Activated CD4-positive, alpha-beta T cell treated with anti-CD3 and anti-CD28 coated beads for 36 hours (primary cell): ENCODE results near the gene HOXC9. TPM values are rescaled to one million over a fixed set of nuclear protein-coding genes. Genes with fewer than 3 reads are reported as not detected.
"Not testable (repeated sequence)": the region's sequence is repeated elsewhere in the genome, so short reads cannot be mapped to it uniquely, and the experiment has no call there.

Source experiments
- ATAC-seq: fragments of 200-7000 bp; cut with Tn5 transposase; one replicate; pipeline ENCODE4 v1.10.0; 2021; ENCODE audit warnings: mild to moderate bottlenecking, moderate library complexity
- CTCF ChIA-PET: fragments of 350-600 bp; sonication (Branson Sonifier 250); formaldehyde crosslinking; loops from one replicate; lab custom pipeline; 2021; ENCODE audit warnings: antibody characterized with exemption; lab: Charles Lee
- POLR2A ChIA-PET: fragments of 350-600 bp; sonication (Branson Sonifier 250); formaldehyde crosslinking; loops from one replicate; lab custom pipeline; 2021; ENCODE audit warnings: antibody characterized with exemption, inconsistent platforms; lab: Charles Lee
- DNase-seq: peaks from one replicate; pipeline ENCODE4 v3.0.0-alpha.2; 2020
- H3K27ac Mint-ChIP-seq: one replicate; pipeline ENCODE4 v1.8.0; 2021; ENCODE audit warnings: mixed read lengths
- H3K27me3 Mint-ChIP-seq: one replicate; pipeline ENCODE4 v1.8.0; 2021; ENCODE audit warnings: mixed read lengths
- H3K36me3 Mint-ChIP-seq: one replicate; pipeline ENCODE4 v1.8.0; 2021; ENCODE audit warnings: low read depth, mixed read lengths
- H3K4me1 Mint-ChIP-seq: one replicate; pipeline ENCODE4 v1.8.0; 2021; ENCODE audit warnings: mixed read lengths
- H3K4me3 Mint-ChIP-seq: one replicate; pipeline ENCODE4 v1.8.0; 2021; ENCODE audit warnings: mild to moderate bottlenecking, moderate library complexity, mixed read lengths
- H3K9me3 Mint-ChIP-seq: one replicate; pipeline ENCODE4 v1.8.0; 2021; ENCODE audit warnings: low read depth, mixed read lengths
- intact Hi-C, 2 experiments: fragments of 100-400 bp; cut with DNase I in 1 of 2; cut with micrococcal nuclease in 1 of 2; formaldehyde crosslinking; loops; one replicate each; pipeline versions ENCODE4 v1.14.2 to v1.15.1; 2022 to 2024; cut with DNase I, micrococcal nuclease
- total RNA-seq, 2 experiments: library from RNA; stranded (reverse); gene quantifications; one replicate each; pipeline ENCODE4 v1.2.3, GENCODE V29; 2021

HOXC9 gene
- total RNA-seq, 2 experiments from 2014 or later: not detected

DNA sequence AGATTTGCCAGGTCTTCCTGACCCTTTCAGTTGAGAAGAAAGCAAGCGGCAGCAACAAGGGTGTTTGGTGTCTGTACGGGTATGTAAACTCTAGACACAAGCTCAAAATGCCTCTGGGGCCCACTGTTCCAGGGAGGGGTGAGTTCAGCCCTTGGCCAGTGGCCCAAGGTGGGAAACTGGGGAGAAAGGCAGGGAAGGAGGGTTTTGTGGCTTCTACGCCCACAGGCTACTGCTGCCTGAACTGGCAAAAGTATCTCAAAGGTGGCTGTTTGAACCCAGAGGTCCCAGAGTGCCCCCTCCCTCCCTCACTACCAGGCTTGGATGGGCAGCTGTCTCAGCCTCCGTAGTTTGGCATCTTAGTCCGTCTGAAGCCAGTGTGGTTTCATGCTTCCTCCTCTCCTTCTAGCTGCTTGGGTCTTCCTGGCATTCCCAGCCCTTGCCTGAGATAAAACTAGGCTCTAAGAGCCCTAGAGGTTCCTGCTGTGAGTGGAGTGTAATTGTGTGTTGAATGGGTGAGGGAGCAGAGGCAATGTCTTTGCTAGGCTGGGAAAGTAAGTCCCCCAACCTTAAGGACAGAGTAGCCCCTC, 38.4 kb downstream of the HOXC9 start:
- POLR2A ChIA-PET: no interaction called here

DNA sequence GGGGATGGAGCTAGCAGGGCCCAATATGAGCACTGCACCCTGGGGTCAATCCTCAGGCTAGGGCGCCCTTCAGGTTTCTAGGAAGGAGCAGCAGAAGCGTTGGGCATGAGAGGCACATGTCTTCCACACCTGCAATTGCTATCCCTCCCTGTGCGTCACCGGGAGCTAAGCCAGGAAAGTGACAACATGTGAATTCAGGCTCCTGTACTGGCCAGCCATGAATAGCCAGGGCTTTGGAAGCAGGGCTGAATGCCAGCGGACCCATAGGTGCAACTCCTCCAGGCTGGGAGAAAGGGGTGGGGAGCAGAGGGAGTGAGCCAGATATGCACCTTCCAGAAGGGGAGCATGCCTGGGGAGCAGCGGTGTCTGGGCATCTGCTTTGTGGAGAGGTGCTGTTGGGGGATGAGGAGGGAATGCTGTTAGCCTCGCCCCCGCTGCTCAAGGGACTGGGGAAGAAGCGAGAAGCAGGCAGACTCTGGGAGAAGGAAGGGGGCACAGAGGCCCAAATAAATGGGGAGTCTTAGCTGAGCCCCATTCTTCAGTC, 39.0 kb downstream of the HOXC9 start:
- intact Hi-C loops: no loop called here
- Mint-ChIP-seq H3K27ac (no peak overlapping the region), H3K4me3 (no peak overlapping the region), H3K36me3 (no peaks in the 10 kb centered on the region), H3K27me3 (peaks cover 63% of the 10 kb centered on the region), H3K9me3 (no peaks in the 10 kb centered on the region), H3K4me1 (peaks cover 5% of the 10 kb centered on the region)
- ChIA-PET CTCF (interaction anchor here (1.2 to 1.8 kb wide), 2 partner anchors 175 to 361 kb away, joined by 3 to 5 read pairs; no protein-coding TSS in a partner anchor), POLR2A (no interaction called here)
- no peak for ATAC-seq
- DNase-seq: no peak

More for the DNA sequence above, 38.4 kb downstream of the HOXC9 start:
- no peak overlapping the region for H3K27ac Mint-ChIP-seq
- H3K4me1 Mint-ChIP-seq: peaks cover 8% of the 10 kb centered on the region
- no peak overlapping the region for H3K4me3 Mint-ChIP-seq
- no peak for ATAC-seq
- CTCF ChIA-PET: interaction anchor here (0.7 to 1.2 kb wide), 4 partner anchors 29 to 361 kb away, joined by 3 to 4 read pairs (median 3); partner anchors contain the start of gene HOXC8
- H3K9me3 Mint-ChIP-seq: no peaks in the 10 kb centered on the region
- DNase-seq: no peak
- peaks cover 61% of the 10 kb centered on the region for H3K27me3 Mint-ChIP-seq
- H3K36me3 Mint-ChIP-seq: no peaks in the 10 kb centered on the region
- intact Hi-C loops: no loop called here

DNA sequence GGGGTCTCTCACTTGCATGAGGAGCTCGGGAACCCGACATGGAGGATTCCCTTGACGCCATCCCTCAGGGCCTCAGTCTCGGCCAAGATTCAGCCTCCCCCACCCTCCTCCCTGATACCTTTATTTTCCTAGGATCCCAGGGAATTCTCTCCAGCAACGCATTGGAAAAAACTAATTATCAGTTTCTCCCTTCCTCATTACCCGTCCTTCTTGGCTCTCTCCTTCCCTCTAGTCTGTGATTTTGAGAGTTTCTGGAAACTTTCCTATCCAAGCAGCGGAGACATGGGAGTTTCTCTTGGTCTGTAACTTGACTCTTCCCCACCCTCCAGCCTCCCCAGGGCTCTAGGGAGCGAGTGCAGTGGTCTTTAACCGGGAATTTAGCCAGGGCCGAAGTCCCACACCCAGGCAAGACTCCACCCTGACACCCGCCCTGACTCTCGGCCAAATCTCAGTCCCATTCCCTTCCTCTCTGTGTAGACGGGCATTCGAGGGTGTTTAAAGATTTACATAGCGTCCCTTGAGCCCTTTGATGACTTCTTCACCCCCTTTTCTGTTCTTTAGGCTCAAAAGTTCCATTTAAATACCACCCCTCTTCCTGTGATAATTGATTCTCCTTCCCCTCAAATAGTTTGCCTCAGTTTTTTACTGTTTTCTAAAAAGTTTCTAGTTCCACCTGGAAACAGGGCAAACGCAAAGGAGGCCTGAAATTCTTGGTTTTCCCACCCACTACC, 39.6 kb downstream of the HOXC9 start:
- intact Hi-C loops: no loop called here
- Mint-ChIP-seq H3K27ac (no peak overlapping the region), H3K4me3 (no peak overlapping the region), H3K4me1 (peaks cover 2% of the 10 kb centered on the region), H3K9me3 (no peaks in the 10 kb centered on the region), H3K27me3 (peaks cover 59% of the 10 kb centered on the region), H3K36me3 (no peaks in the 10 kb centered on the region)
- CTCF ChIA-PET: interaction anchor here (1.8 kb wide), 1 partner anchor 175 kb away, joined by 5 read pairs; no protein-coding TSS in a partner anchor
- ATAC-seq (no peak), DNase-seq (no peak)
- POLR2A ChIA-PET: no interaction called here

DNA sequence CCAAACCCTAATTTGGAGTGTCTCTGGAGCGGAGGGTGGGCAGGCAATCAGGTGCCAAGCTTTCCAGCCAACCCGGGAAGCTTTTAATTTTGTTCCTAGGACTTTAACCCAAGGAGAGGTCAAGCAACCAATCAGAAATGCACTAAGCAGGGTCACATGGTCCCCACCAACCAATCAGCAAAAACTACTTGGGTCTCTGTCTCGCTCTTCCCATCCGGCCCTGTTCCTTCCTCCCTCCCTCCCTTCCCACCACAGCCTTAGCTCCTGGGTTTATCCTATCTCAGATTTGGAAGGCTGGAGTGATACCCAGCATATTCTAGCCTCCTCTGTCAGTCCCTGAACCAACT, 40.2 kb downstream of the HOXC9 start:
- Mint-ChIP-seq H3K27ac (no peak overlapping the region), H3K27me3 (peaks cover 61% of the 10 kb centered on the region), H3K36me3 (no peaks in the 10 kb centered on the region), H3K4me3 (no peak overlapping the region), H3K4me1 (peaks cover under 1% of the 10 kb centered on the region), H3K9me3 (no peaks in the 10 kb centered on the region)
- ATAC-seq: no peak
- ChIA-PET CTCF (interaction anchor here (1.8 kb wide), 1 partner anchor 174 kb away, joined by 5 read pairs; no protein-coding TSS in a partner anchor), POLR2A (no interaction called here)
- intact Hi-C loops: no loop called here
- no peak for DNase-seq

DNA sequence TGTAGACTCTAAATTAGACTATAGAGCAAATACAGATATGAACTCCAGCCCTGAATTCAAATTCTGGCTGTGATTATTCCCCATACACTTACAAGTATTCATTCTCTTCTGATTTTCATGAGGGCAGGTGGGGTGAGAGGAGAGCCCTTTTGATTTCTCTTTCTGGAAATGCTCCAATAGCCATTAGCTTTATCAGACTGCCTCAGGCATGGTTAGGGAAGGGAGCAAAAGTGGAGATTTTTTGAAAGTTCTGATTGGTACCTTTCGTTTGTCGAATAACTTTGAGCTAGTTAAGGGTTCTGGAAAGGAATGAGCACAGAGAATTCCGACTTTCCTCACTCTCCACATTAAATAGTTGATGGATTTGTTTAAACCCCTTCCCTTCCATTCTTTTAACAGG, 40.7 kb downstream of the HOXC9 start:
- no peak overlapping the region for H3K4me3 Mint-ChIP-seq
- intact Hi-C loops: no loop called here
- no peaks in the 10 kb centered on the region for H3K4me1 Mint-ChIP-seq
- no peaks in the 10 kb centered on the region for H3K36me3 Mint-ChIP-seq
- no peak for DNase-seq
- H3K27me3 Mint-ChIP-seq: peaks cover 63% of the 10 kb centered on the region
- no peaks in the 10 kb centered on the region for H3K9me3 Mint-ChIP-seq
- POLR2A ChIA-PET: no interaction called here
- H3K27ac Mint-ChIP-seq: no peak overlapping the region
- CTCF ChIA-PET: interaction anchor here (0.6 to 1.8 kb wide), 5 partner anchors 10 to 174 kb away, joined by 3 to 5 read pairs (median 4); no protein-coding TSS in a partner anchor
- no peak for ATAC-seq

DNA sequence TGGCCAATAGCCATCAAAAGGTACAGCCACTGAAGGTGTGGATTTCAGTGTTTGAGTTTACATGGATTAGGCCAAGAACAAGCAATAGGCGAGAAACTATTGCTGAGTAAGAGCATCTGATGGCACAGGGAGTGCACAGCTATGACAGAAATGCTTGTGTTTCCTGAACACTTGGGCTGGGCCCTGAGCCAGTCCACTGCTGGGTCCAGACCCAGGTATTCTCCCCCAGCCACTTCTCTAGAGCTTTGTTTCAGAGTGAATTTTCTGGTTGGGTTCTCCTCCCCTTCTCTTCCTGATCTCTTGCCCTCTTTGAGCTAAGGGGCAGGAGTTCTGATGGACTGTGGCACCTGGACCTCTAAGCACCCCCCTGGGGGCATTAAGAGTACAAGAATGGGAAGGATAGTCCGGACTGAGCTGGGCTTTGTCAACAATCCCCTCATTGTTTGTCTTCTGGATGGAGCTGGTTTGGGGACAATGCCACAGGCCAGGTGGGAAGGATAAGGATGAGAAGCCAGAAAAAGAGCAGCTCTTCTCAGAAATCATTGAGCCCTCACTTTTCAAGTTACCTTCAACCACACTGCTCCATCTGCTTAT, 41.2 kb downstream of the HOXC9 start:
- ATAC-seq (no peak), DNase-seq (no peak)
- Mint-ChIP-seq H3K27ac (no peak overlapping the region), H3K9me3 (no peaks in the 10 kb centered on the region), H3K4me1 (no peaks in the 10 kb centered on the region), H3K4me3 (no peak overlapping the region), H3K36me3 (no peaks in the 10 kb centered on the region), H3K27me3 (peaks cover 62% of the 10 kb centered on the region)
- intact Hi-C loops: no loop called here
- ChIA-PET CTCF (interaction anchor here (0.6 to 1.8 kb wide), 6 partner anchors 9 to 173 kb away, joined by 3 to 5 read pairs (median 4); no protein-coding TSS in a partner anchor), POLR2A (no interaction called here)

DNA sequence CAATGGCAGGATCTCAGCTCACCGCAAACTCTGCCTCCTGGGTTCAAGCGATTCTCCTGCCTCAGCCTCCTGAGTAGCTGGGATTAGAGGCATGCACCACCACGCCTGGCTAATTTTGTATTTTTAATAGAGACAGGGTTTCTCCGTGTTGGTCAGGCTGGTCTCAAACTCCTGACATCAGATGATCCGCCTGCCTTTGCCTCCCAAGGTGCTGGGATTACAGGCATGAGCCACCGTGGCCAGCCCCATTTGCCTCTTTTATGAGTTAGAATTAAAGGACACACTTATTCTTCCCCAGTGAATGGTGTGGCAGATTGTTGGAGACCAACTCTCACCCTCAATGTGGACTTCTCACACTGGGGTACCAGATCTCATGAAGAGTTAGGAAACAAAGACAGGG, 42.1 kb downstream of the HOXC9 start:
- DNase-seq, H3K4me1 Mint-ChIP-seq, H3K27ac Mint-ChIP-seq, H3K4me3 Mint-ChIP-seq, POLR2A ChIA-PET, H3K9me3 Mint-ChIP-seq, ATAC-seq, intact Hi-C loops, H3K36me3 Mint-ChIP-seq: not testable (repeated sequence)
- peaks cover 64% of the 10 kb centered on the region for H3K27me3 Mint-ChIP-seq
- CTCF ChIA-PET: interaction anchor here (0.6 to 1.3 kb wide), 4 partner anchors 10 to 1073 kb away, joined by 3 to 5 read pairs (median 4); no protein-coding TSS in a partner anchor

DNA sequence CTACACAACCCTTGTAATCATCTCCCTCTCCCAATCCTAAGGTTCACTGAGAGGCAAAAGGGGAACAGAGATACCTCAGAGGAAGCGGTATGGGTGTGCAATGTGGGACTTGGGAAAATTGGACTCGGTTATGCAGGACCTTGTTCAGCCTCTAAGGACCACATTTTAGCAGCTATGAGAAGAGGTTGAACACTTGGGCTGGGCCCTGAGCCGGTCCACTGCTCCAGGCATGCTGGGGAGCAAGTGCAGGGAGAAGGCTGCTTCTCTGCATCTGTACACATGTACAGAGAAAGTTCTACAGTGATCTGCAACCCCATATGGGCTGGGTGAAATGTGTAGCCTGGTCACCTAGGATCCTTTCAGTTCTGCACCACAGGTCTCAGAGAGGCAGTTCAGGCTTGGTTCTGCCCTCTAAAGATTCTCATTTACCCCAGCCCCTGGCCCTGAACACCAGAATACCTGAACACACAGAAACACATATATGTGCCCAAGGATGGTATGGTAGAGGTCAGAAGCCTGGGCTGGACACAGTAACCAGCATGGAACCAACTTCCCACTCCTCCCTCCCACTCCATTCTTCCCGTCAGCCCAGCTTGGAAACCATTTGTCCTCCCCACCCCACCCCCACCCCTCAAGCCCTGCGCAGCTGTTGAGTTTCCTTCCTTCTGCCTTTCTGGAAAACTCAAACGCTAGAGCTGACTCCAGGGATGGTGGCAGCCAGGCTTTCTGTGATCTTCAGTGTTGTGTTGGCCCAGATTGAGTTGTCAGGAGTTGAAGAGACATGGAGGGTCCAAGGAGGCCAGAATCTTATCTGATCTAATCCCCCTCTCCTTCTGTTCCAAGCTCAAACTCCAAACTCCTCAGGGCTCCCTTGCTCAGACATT, 43.3 kb downstream of the HOXC9 start:
- Mint-ChIP-seq H3K4me1 (peaks cover 5% of the 10 kb centered on the region), H3K36me3 (no peaks in the 10 kb centered on the region), H3K27me3 (peaks cover 65% of the 10 kb centered on the region), H3K9me3 (no peaks in the 10 kb centered on the region), H3K27ac (no peak overlapping the region), H3K4me3 (no peak overlapping the region)
- intact Hi-C loops: no loop called here
- DNase-seq (no peak), ATAC-seq (no peak)
- ChIA-PET CTCF (interaction anchor here (0.7 to 1.2 kb wide), 3 partner anchors 12 to 22 kb away, joined by 3 to 4 read pairs (median 4); partner anchors contain the start of gene HOXC6), POLR2A (no interaction called here)

DNA sequence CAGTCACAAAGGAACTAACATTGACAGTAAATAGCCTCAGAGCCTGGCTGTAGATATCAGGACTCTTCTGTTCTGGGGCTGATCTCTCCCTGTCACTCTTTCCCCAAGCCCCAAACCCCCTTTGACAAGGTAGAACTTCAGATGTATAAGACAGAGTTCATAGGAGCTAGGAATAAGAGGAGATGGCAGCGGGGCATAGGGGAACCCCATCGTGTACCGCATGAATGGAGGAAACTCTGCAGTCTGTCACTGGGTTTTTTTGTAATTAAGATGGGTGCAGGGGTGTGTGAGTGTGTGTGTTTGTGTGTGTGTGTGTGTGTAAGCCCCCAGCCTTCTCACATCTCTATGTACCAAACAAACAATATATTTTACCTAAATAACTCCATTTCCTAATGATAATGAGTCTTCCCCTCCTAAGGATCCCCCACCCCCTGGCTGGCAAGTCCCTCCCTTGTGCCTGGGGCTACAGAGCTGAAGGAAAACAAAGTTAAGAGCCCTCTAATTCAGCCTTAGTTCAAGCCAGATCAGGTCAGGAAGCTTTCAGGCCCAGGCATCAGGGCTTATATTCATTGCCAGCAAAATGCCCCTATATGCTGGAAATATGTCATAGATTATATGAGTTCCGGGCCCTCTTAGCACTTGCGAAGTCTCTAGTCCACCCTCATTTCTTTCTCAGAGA, 44.6 kb downstream of the HOXC9 start:
- no peak for DNase-seq
- intact Hi-C loops: loop anchor here in 1 of 2 experiments (5.0 kb wide), 1 partner anchor 37 kb away; the partner anchor contains the start of gene HOXC8
- Mint-ChIP-seq H3K27me3 (peaks cover 67% of the 10 kb centered on the region), H3K4me1 (peaks cover 5% of the 10 kb centered on the region), H3K36me3 (no peaks in the 10 kb centered on the region), H3K4me3 (no peak overlapping the region), H3K27ac (no peak overlapping the region), H3K9me3 (no peaks in the 10 kb centered on the region)
- no peak for ATAC-seq
- ChIA-PET CTCF (interaction anchor here (0.5 to 1.3 kb wide), 4 partner anchors 10 to 147 kb away, joined by 3 to 5 read pairs (median 4); no protein-coding TSS in a partner anchor), POLR2A (no interaction called here)

DNA sequence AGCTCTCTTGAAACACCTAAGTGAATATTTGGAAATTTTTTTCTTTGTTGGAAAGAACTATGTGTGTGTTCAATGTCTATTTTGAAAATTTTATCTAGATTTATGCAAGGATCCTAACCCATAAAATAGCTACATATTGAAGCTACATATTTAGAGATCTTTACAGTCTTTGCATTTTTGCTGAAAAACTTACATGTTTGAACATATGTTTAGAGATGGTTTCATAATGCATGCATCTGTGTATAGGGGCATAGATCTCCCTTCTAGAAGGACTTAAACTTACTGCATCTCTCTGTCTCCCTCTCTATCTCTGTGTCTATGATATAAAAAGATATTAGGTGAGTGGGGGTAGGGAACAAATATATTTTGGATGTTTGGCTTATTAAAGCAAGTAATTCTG, 45.4 kb downstream of the HOXC9 start:
- no peak overlapping the region for H3K27ac Mint-ChIP-seq

More for the DNA sequence above, 45.4 kb downstream of the HOXC9 start:
- Mint-ChIP-seq H3K4me3 (no peak overlapping the region), H3K36me3 (no peaks in the 10 kb centered on the region), H3K4me1 (peaks cover 10% of the 10 kb centered on the region), H3K9me3 (no peaks in the 10 kb centered on the region), H3K27me3 (peaks cover 67% of the 10 kb centered on the region)
- ChIA-PET CTCF (interaction anchor here (0.6 to 1.3 kb wide), 5 partner anchors 11 to 146 kb away, joined by 3 to 5 read pairs (median 4); no protein-coding TSS in a partner anchor), POLR2A (no interaction called here)
- DNase-seq: no peak
- intact Hi-C loops: loop anchor here in 1 of 2 experiments (5.0 kb wide), 1 partner anchor 38 kb away; the partner anchor contains the start of gene HOXC8
- ATAC-seq: no peak
